ENCODE data around the gene RCAN2. TPM values are rescaled to one million over a fixed set of nuclear protein-coding genes. Genes with fewer than 3 reads are reported as not detected.

The RCAN2 gene
- total RNA-seq, 1 experiment from 2014 or later = 3.7 TPM

DNA sequence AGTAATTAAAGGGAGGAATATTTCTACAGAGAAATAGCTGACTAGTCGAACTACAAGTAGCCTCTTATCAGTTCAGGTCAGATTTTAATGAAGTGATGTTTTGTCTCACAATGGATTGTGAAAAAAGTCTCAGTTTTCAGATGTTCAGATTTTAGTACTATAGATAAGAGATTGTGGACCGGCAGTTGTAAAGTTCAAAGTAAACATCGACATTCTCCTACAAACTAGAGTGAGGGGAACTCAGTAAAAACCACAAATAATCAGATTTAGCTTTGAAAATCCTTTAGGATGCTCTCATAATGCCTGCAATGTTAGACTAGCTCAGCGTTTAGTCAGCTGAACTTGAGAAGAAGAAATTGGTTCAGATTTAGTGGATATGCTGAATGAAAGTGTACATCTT, 39.9 kb downstream of the RCAN2 start:
- CTCF ChIA-PET = interaction anchor here (0.9 kb wide), 1 partner anchor 24 kb away, joined by 3 read pairs; no protein-coding TSS in a partner anchor
- TF ChIP-seq, protein P1, sequence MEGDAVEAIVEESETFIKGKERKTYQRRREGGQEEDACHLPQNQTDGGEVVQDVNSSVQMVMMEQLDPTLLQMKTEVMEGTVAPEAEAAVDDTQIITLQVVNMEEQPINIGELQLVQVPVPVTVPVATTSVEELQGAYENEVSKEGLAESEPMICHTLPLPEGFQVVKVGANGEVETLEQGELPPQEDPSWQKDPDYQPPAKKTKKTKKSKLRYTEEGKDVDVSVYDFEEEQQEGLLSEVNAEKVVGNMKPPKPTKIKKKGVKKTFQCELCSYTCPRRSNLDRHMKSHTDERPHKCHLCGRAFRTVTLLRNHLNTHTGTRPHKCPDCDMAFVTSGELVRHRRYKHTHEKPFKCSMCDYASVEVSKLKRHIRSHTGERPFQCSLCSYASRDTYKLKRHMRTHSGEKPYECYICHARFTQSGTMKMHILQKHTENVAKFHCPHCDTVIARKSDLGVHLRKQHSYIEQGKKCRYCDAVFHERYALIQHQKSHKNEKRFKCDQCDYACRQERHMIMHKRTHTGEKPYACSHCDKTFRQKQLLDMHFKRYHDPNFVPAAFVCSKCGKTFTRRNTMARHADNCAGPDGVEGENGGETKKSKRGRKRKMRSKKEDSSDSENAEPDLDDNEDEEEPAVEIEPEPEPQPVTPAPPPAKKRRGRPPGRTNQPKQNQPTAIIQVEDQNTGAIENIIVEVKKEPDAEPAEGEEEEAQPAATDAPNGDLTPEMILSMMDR (IDR thresholded peaks at IDR 0.05; ENCODE audit: unreplicated experiment) = no peak
- no peak overlapping the region for H3K27ac Mint-ChIP-seq (ENCODE audit: unreplicated experiment)

DNA sequence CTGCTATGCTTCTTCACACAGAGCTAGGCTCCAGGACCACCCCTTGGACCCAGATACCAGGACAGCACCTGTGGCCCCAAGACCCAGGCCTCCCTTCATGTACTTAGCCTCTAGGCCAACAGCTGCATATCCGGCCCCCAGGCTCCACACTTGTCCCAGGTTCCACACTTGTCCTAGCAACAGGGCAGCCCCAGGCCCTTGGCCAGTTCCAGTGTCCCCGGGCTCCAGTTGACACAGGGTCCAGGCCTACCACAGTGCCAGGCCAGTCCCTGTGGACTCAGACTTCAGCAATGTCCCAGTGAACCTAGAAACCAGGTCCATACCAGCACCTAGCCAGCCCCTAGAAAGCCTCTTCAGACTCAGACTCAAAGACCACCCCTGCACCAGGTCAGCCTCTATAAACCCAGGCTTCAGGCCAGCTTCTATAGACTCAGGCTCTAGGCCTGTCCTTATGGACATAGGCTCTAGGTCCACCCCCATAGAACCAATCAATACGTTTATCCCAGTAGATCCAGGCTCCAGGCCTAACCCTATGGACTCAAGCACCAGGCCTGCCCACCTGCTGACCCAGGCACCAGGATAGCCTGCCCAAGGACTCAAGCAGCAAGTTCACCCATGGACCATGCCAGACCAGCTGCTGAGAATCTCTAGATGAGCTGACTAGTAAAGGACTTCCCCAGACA, 46.3 kb downstream of the RCAN2 start:
- intact Hi-C loops (cut with micrococcal nuclease; ENCODE audit: unreplicated experiment) = no loop called here
- no peaks in the 10 kb centered on the region for H3K36me3 Mint-ChIP-seq (ENCODE audit: insufficient read depth, unreplicated experiment)
- no peak overlapping the region for H3K27ac Mint-ChIP-seq (ENCODE audit: unreplicated experiment)
- no peaks in the 10 kb centered on the region for H3K4me1 Mint-ChIP-seq (ENCODE audit: low read depth, unreplicated experiment)
- H3K27me3 Mint-ChIP-seq (ENCODE audit: unreplicated experiment) = no peaks in the 10 kb centered on the region
- TF ChIP-seq, protein P1 (IDR thresholded peaks at IDR 0.05; ENCODE audit: unreplicated experiment) = no peak
- no peak for DNase-seq
- peaks cover 3% of the 10 kb centered on the region for H3K9me3 Mint-ChIP-seq (ENCODE audit: low read depth, unreplicated experiment)
- BruUV-seq (replicated peaks) = no TSS peak
- CTCF ChIA-PET = no interaction called here
- no peak overlapping the region for H3K4me3 Mint-ChIP-seq (ENCODE audit: low read depth, unreplicated experiment)

More for the DNA sequence above, 39.9 kb downstream of the RCAN2 start:
- Mint-ChIP-seq H3K4me3 (ENCODE audit: low read depth, unreplicated experiment) (no peak overlapping the region), H3K4me1 (ENCODE audit: low read depth, unreplicated experiment) (no peaks in the 10 kb centered on the region), H3K36me3 (ENCODE audit: insufficient read depth, unreplicated experiment) (no peaks in the 10 kb centered on the region), H3K27me3 (ENCODE audit: unreplicated experiment) (no peaks in the 10 kb centered on the region), H3K9me3 (ENCODE audit: low read depth, unreplicated experiment) (peaks cover 3% of the 10 kb centered on the region)
- BruUV-seq (replicated peaks) = no TSS peak
- DNase-seq = no peak
- intact Hi-C loops (cut with micrococcal nuclease; ENCODE audit: unreplicated experiment) = no loop called here

DNA sequence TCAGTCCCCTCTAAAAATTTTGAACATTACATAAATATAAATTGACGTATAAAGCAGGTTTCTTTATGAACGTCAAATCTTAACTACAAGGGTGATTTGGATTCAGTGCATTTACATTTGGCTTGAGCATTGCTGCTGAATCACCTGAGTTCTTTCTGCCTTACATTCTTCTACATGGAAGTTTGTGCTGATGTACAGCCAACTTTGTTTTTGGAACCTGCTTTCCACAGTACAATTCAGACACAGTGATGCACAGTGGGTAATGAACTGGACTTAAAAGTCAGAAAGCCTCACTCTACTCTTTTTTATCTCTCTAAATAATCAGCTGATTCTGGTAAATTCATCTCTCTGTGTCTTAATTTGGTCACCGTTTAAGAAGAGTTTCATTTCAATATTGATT, 47.6 kb downstream of the RCAN2 start:
- TF ChIP-seq, protein P1 (IDR thresholded peaks at IDR 0.05; ENCODE audit: unreplicated experiment) = no peak
- Mint-ChIP-seq H3K9me3 (ENCODE audit: low read depth, unreplicated experiment) (peaks cover 1% of the 10 kb centered on the region), H3K27ac (ENCODE audit: unreplicated experiment) (no peak overlapping the region), H3K27me3 (ENCODE audit: unreplicated experiment) (no peaks in the 10 kb centered on the region), H3K4me3 (ENCODE audit: low read depth, unreplicated experiment) (no peak overlapping the region), H3K4me1 (ENCODE audit: low read depth, unreplicated experiment) (no peaks in the 10 kb centered on the region), H3K36me3 (ENCODE audit: insufficient read depth, unreplicated experiment) (no peaks in the 10 kb centered on the region)
- intact Hi-C loops (cut with micrococcal nuclease; ENCODE audit: unreplicated experiment) = no loop called here
- no peak for DNase-seq
- BruUV-seq (replicated peaks) = no TSS peak
- CTCF ChIA-PET = no interaction called here

DNA sequence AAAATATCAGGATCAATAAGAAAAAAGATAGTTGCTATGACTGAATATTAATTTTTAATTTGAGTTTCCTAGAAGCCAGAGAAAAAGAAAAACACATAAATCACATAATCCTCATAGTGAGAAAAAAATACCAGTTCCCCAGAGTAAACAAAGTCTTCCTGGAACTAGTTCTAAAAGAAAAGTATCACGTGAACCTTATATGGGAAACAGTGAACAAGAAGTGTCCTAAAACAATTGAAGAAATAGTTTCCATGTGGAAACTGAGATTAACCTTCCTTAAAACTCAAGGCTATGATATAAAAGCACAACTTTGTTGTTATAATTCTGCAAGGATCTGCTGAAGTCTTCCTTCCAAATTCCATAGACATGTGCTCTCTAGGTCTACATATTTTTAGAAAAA, 50.6 kb downstream of the RCAN2 start:
- no TSS peak for BruUV-seq (replicated peaks)
- CTCF ChIA-PET = no interaction called here
- H3K27ac Mint-ChIP-seq (ENCODE audit: unreplicated experiment) = no peak overlapping the region
- no peaks in the 10 kb centered on the region for H3K9me3 Mint-ChIP-seq (ENCODE audit: low read depth, unreplicated experiment)
- no peaks in the 10 kb centered on the region for H3K36me3 Mint-ChIP-seq (ENCODE audit: insufficient read depth, unreplicated experiment)
- intact Hi-C loops (cut with micrococcal nuclease; ENCODE audit: unreplicated experiment) = no loop called here
- H3K4me3 Mint-ChIP-seq (ENCODE audit: low read depth, unreplicated experiment) = no peak overlapping the region
- no peaks in the 10 kb centered on the region for H3K4me1 Mint-ChIP-seq (ENCODE audit: low read depth, unreplicated experiment)
- no peaks in the 10 kb centered on the region for H3K27me3 Mint-ChIP-seq (ENCODE audit: unreplicated experiment)
- DNase-seq = no peak
- TF ChIP-seq, protein P1 (IDR thresholded peaks at IDR 0.05; ENCODE audit: unreplicated experiment) = no peak

Measured in Calu3 (cell line).